CD4-positive, alpha-beta T cell treated with Interferon gamma for 1 hour (primary cell): ENCODE measurements around the gene IGSF9B.
A peak's percentile ranks its signal among the peaks of the same experiment; 100 is the strongest.

Experiments used
- DNase-seq: peaks from one replicate; pipeline ENCODE4 v3.0.0-alpha.2; 2020

The IGSF9B gene

DNA sequence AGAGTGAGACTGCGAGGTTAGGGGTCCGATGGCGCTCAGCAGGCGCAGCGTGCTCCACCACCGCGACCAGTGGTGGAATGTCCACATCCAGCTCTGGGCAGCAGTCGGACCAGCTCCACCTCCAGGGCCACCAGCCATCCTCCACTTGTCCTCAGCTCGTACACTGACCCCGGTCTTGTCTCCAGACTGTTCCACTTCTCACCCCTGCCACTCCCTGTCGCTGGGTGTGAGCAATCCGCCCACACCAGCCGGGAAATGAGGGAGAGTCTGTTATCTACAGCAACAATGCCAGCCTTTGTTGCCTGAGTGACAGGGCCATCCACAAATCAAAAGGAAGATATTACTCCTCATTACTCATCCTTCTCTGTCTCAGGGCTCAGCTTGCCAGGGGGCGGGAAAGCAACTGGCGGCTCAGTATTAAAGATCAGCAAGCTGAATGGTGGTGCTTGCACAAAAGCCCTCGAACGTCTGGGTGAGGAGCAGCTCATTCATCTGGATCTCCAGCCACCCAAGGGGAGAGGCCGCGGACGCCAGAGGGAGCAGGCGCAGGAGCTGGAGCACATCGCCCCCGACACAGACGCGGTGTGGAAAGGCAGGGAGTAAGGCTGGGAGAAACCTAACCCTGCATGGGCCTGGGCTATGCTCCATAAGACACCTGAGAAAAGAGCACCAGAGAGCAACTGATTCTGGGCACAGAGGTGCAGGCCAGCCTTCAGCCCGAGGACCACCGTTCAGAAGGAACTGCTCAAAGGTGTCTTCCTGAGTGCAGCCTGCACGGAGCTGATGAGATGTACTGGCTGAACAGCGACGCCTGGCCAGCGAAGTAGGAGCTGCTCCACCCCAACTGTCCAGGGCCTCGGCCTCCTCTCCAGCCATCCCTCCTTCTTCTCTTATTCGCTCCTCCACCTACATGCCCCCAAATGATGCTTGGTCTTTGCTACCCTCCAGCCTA is 21.9 kb downstream of the IGSF9B start:
- DNase-seq: no peak

DNA sequence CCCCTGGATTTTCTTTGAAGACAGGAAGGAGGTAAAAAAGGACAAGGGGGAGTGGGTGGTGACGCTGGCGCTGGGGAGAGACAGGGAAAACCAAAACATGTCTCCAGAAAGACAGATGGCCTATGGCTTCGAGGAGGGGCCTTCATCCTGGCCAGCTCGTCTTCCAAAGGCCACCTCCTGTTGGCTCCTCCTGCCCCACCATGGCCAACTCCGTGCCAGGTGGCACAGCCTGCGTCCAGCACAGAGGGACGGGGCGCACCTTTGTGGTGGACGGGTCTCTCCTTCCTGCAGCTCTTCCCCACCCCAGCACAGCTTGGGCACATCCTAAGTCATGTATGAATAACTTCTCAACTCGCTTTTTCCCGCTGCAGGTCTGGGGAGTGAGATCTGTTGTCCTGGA is 22.7 kb downstream of the IGSF9B start:
- no peak for DNase-seq

GRCh38 chr11:133931449-133932060 is 25.2 kb downstream of the IGSF9B start:
- no peak for DNase-seq

DNA sequence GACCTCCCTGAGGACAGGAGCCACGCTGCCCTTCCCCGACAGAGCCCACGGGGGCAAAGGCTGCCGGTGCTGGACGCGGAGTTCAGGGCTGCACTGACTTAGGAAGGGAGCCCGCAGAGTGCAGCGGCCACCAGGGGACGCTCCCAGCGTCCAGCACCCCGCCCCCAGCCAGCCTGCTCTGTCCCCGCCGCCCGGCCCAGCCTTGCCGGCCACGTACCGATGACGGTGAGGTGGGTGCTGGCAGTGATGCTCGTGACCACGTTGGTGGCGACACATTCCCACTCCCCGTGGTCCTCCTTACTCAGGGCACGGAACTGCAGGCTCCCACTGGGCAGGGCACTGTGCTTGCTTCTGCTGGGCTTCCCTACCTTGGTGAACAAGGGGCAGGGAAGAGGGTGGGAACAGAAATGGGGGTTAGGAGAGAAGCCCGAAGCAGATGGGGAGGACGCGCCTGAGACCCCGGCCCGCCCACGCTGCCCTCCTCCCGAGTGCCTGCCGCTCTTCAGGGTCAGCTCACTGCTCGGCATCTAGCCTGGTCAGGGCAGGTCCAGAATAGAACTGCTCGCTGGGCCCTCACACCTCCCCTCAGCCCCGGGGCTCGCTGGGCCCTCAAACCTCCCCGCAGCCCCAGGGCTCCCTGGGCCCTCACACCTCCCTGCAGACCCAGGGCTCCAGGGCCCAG is 25.9 kb downstream of the IGSF9B start:
- DNase-seq: no peak

DNA sequence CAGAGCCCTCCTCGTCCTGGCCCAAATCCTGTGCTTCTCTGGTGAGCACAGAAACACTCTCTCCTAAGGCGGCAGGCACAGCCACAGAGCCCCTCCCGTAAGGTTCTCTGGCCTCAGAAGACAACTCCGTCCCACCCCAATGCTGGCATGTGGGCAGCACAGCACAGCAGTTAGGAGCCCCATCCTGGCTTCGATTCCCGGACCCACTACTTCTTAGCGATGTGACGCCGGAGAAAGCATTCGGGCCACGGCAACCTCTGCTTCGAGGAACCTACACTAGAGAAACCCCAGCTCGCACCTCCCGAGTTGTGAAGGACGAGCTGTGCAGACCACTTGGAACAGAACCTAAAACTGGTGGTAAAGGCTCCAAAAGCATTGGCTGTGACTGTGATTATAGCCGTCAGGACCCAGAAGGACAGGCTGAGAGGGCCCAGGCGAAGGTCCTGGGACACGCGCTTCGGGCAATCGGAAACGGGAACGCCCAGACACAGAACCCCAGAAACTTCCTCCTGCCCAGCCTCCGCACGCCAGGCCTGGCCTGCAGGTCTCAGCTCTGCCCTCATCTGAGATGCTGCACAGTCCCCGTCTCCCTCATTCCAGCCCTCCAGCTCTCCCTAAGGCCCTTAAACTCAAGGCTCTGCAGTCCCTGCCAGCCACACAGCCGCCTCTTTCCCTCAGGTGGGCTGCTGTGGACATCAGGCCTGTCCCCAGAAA is 26.6 kb downstream of the IGSF9B start:
- DNase-seq: no peak

DNA sequence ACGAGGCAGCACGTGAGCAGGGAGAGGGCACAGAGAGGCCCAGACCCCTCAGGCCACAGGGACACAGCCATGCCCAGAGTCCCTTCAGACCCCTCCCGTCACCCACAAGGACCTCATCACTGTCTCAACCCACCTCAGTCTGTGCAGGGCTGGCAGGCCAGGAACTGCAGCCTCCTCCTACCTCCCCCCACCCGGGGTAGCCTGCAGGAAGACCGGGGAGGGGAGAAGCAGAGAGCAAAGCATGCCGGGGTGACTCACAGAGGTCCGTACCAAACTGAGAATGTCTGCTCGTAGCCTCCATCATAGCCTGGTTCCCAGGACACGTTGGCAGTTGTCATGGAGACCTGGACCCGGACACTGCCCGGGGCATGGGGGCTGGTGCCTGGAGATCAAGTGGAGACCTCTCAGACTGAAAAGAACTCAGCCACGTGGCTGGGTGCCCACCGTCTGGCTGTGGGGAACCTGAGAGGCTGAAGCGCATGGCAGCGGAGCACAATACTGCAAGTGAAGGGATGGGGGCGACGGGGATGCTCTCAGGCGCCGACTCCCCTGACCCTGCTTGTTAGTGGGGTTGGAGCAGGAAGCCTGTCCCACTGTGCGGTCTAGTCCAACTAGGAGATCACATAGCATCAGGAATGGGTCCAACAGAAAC is 27.2 kb downstream of the IGSF9B start:
- no peak for DNase-seq

DNA sequence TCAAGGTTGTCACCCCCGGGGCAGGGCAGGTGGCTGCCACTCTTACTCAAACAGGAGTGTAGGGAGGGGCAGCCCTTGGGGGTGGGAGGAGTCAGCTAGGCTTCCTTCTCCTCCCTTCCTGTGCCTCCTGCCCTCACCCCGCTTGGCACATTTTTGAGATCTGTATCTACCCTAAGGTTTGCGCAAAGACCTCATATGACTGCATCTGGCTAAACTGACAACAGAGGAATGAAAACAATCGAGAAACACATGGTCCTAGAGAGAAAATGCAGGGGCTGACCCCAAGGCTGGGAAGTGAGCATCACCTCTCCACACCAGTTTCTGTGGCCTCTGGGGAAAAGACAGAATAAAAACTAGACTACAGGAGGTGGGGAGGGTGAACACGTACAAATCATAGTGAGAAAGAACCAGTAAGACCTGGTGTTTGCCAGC is 28.1 kb downstream of the IGSF9B start:
- DNase-seq: peak; percentile 31

GRCh38 chr11:133927690-133928627 is 28.8 kb downstream of the IGSF9B start:
- peak; percentile 45 for DNase-seq

DNA sequence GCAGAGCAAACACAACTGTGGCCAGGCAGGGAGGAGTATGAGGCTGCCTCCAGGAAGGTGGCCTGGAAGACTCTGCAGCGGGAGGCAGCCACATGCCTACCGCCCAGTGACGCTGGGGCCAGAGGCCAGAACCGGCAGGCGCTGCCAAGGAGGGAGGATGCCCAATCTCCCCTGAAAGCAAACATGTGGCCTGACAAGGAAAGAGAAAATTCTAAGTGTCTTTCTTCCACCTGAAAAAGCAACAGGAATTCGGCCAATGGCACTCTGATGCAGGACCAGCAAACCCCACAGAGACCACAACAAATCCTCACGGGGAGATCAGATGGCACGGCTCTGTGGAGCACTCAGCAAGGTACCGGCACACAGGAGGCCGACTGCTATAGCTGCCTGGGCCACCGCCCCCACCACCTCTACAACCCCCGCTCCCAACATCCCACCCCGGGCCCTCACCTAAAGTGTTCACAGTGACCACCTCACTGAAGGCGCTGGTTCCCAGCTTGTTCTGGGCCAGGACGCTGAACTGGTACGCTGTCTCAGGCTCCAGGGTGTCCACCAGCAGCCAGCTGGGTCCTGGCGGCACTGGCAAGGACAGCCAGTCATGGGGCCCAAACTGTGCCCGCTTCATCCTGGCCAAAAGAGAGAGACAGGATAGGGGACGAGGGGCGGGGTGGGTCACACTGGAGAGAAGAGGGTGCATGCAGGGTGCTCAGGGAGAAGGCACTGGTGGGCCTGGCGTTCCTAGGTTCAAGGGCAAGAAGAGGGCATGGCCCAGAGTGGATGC is 30.1 kb downstream of the IGSF9B start:
- no peak for DNase-seq

DNA sequence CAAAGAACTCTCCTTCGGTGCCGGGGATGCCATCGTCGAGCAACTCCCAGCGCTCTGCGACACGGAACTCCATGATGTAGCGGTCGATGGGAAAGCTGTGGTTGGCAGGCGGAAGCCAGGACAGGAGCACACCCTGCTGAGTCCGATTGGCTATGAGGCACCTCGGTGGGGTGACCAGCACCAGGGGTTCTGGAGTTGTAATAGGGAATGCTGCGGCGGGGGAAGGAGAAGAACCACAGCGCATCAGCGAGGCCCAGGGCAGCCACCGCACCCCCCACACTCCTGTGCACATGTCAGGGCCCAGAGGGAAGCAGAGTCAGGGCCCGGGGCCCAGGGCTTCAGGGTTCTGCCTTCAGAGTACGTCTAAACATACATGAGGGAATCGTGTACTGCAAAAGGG is 31.0 kb downstream of the IGSF9B start:
- DNase-seq: no peak

GRCh38 chr11:133924661-133925060 is 32.1 kb downstream of the IGSF9B start:
- DNase-seq: no peak

GRCh38 chr11:133922078-133922870 is 34.5 kb downstream of the IGSF9B start:
- no peak for DNase-seq

DNA sequence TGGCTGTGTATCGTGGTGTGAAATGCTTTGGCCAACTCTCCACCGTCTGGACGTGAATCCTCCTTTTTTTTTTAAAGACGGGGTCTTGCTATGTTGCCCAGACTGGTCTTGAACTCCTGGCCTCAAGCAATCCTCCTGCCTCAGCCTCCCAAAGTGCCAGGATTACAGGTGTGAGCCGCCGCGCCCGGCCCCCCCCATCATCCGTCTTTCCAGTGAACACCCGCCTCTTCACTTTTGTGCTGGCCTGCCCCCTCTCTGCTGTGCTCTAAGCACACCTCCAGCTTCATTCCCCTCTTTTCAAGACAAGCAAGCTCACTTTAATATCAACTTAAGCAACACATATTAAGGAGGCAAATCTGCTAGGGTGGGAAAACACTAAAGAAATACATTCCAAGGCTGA is 35.3 kb downstream of the IGSF9B start:
- DNase-seq: no peak

- no peak for DNase-seq
Observed at GRCh38 chr11:133921026-133921425, 35.7 kb downstream of the IGSF9B start.

DNA sequence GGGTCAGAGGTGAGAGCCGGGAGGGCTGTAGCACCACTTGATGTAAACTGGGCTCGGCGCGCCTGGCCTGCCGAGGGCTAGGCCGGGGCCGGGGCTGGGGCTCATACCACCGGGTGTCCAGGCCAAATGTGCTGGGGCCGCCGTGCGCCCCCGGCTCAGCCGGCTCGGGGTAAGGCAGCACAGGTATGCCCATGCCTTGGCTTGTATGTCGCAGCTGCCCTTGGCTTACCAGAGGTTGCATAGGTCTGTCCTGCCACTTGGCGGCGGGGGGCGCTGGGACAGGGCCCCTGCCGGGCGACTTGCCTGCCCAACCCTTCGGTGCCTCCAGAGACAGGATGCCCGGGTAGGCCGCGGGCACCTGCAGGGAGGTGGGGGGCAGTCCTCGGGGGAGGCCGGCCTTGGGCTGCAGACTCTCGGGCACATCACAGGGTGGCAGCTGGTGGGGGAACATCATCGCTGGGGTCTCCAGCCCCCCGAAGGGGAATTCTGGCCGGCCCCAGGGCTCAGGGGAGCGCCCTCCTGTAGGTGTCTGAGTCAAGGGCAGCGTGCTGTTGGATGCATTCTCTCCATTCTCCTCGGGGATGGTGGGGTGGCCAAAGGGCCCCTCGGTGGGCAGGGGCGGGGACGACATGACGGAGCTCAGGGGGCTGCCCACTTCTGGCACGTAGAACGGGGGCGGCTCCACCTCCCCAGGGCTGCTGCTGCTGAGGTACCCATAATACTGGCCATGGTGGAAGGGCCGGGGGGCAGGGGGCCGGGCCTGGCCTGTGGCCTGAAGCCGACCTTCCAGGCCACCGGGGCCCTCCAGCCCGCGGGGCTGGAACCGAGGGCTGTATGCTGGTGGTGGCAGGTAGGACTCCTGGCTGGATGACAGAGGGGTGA is 36.4 kb downstream of the IGSF9B start:
- no peak for DNase-seq

GRCh38 chr11:133919330-133920108 is 37.2 kb downstream of the IGSF9B start:
- no peak for DNase-seq

DNA sequence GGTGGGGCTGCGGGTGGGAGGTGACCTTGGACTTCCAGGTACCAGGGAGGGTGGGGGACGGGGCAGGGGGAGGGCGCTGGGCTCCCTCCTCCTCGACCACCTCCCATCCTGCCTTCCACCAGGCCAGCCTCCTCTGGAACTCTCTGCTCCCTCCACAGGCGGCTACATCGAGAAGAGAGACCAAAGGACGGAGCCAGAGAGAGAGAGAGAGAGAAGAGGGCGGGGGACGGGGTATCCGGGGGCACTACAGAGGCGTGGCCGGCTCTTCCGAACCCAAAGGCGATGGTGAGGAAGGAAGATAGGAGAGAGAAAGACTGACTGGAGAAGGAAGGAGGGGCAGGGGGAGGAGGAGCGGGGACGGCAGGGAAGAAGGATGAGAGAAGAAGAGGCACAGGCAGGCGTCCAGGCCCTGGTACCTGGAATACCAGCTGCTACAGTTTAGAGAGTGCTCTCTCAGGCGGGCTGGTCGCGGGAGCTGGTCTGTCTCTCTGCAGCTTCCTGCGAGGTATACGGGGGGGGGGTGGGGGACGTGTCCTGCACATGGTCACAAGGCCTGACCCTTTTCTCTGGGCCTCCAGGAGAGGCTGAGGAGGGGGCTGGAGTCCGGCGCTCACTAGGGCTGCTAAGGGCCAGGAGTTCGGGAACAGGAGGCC is 38.0 kb downstream of the IGSF9B start:
- DNase-seq: no peak
